Measurements from ENCODE around the gene CASP9. TPM values are rescaled to one million over a fixed set of nuclear protein-coding genes. Genes with fewer than 3 reads are reported as not detected.
A peak's percentile ranks its signal among the peaks of the same experiment; 100 is the strongest.

Gene CASP9
- total and polyA plus RNA-seq, 2 of the 13 experiments (the other 11 are each of a cell fraction or from before 2014, with no cell fraction given): 8.5 to 11.5 TPM

DNA sequence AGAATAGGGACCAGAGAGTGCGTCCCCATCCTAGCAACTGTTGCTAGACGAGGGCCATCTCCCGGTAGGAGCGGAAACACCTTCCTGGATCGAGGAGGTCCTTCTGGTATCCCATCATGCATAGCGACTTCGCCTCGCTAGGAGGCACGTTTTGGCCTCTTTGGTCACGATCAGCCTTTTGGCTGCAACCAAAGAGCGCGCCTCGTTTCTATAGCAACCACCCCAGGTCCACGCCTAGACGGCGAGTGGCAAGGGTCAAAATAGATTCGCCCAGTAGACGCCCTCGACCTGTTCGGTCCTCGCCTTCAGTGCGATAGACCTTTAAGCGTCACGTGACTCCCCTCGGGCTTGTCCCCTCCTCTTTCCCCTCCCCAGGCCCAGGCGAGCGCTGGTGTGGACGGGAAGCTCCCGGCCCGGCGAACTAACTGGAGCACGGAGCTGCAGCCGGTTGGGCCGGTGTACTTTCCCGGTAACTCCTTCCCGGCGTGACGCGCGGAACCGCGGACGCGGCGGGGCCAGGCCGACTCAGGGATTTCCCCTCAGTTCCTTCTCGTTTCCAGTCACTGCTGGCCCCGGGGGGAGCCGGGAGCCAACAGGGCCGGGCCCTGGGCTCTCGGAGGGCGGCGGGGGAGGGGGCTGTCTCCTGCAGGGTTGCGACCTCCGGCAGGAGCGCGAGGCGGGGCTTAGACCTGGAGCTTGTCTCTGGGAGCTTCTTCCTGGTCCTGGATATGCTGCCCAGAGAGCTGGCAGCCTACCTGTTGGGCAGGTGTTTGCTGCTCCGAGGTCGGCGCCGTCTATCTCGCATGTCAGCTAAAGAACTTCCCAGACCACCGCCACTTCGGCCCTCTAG lies 2.7 kb upstream of the CASP9 start, which contains the start of gene DNAJC16 (continued):
- TF ChIP-seq ZEB1 (IDR thresholded peaks at IDR 0.05; ENCODE audit: insufficient replicate concordance, low read depth): peak; percentile 85
- TF ChIP-seq JARID2 (CRISPR knock-in tag; IDR thresholded peaks at IDR 0.05; ENCODE audit: insufficient replicate concordance): no peak
- peak; percentile 61 for TF ChIP-seq CBFB (CRISPR knock-in tag; IDR thresholded peaks at IDR 0.05)
- TF ChIP-seq ZNF567 (CRISPR knock-in tag; IDR thresholded peaks at IDR 0.05; ENCODE audit: borderline replicate concordance): no peak
- TF ChIP-seq, protein P1, sequence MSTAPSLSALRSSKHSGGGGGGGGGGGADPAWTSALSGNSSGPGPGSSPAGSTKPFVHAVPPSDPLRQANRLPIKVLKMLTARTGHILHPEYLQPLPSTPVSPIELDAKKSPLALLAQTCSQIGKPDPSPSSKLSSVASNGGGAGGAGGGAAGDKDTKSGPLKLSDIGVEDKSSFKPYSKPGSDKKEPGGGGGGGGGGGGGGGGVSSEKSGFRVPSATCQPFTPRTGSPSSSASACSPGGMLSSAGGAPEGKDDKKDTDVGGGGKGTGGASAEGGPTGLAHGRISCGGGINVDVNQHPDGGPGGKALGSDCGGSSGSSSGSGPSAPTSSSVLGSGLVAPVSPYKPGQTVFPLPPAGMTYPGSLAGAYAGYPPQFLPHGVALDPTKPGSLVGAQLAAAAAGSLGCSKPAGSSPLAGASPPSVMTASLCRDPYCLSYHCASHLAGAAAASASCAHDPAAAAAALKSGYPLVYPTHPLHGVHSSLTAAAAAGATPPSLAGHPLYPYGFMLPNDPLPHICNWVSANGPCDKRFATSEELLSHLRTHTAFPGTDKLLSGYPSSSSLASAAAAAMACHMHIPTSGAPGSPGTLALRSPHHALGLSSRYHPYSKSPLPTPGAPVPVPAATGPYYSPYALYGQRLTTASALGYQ (CRISPR knock-in tag; IDR thresholded peaks at IDR 0.05): no peak
- peak; percentile 96 for TF ChIP-seq IRF2 (CRISPR knock-in tag; IDR thresholded peaks at IDR 0.05)
- no peak; the same call in 1 of the 2 replicates for TF ChIP-seq ZNF383 (CRISPR knock-in tag; IDR thresholded peaks at IDR 0.05; ENCODE audit: borderline replicate concordance)
- no peak for TF ChIP-seq RORA (CRISPR knock-in tag; IDR thresholded peaks at IDR 0.05)
- TF ChIP-seq NFATC3 (CRISPR knock-in tag; IDR thresholded peaks at IDR 0.05): peak; percentile 44; the same call in 1 of the 2 replicates
- peak; percentile 58; the same call in 1 of the 2 replicates for TF ChIP-seq ZHX1 (CRISPR knock-in tag; IDR thresholded peaks at IDR 0.05; ENCODE audit: low read depth)
- TF ChIP-seq, protein P2, sequence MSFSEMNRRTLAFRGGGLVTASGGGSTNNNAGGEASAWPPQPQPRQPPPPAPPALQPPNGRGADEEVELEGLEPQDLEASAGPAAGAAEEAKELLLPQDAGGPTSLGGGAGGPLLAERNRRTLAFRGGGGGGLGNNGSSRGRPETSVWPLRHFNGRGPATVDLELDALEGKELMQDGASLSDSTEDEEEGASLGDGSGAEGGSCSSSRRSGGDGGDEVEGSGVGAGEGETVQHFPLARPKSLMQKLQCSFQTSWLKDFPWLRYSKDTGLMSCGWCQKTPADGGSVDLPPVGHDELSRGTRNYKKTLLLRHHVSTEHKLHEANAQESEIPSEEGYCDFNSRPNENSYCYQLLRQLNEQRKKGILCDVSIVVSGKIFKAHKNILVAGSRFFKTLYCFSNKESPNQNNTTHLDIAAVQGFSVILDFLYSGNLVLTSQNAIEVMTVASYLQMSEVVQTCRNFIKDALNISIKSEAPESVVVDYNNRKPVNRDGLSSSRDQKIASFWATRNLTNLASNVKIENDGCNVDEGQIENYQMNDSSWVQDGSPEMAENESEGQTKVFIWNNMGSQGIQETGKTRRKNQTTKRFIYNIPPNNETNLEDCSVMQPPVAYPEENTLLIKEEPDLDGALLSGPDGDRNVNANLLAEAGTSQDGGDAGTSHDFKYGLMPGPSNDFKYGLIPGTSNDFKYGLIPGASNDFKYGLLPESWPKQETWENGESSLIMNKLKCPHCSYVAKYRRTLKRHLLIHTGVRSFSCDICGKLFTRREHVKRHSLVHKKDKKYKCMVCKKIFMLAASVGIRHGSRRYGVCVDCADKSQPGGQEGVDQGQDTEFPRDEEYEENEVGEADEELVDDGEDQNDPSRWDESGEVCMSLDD (CRISPR knock-in tag; IDR thresholded peaks at IDR 0.05; ENCODE audit: borderline replicate concordance): no peak
- TF ChIP-seq SMARCE1 (IDR thresholded peaks at IDR 0.05; ENCODE audit: borderline replicate concordance): no peak
- 0 out of 2 replicates have a peak, but pooled peaks have one; percentile 19 for TF ChIP-seq ZNF510 (CRISPR knock-in tag; IDR thresholded peaks at IDR 0.05; ENCODE audit: low read depth)

Measured in HepG2 (cell line).